Naive thymus-derived CD8-positive, alpha-beta T cell (primary cell): Measurements from ENCODE around the gene ZNF780B. TPM values are rescaled to one million over a fixed set of nuclear protein-coding genes. Genes with fewer than 3 reads are reported as not detected.
A peak's percentile ranks its signal among the peaks of the same experiment; 100 is the strongest.
"Not testable (repeated sequence)": the region's sequence is repeated elsewhere in the genome, so short reads cannot be mapped to it uniquely, and the experiment has no call there.

Source experiments
- ATAC-seq, 2 donors: fragments of 150-1000 bp; cut with Tn5 transposase in 1 of 2; sonication (Bioruptor Pico), chemical (Tn5 transposase) in 1 of 2; 1 replicate in 1 of 2; 2 replicates in 1 of 2; pipeline ENCODE4 v1.10.0; 2021; ENCODE audit warnings: mild to moderate bottlenecking in 2 of 2, moderate library complexity in 2 of 2
- POLR2A ChIA-PET: fragments of 350-600 bp; sonication (Branson Sonifier 250); formaldehyde crosslinking; loops from one replicate; lab custom pipeline; 2021; ENCODE audit warnings: antibody characterized with exemption; lab: Charles Lee
- DNase-seq, 10 donors: peaks; one replicate each; pipeline versions ENCODE4 v3.0.0 to v3.0.0-alpha.2; 2020 to 2022
- H3K27ac Mint-ChIP-seq, 10 donors: one replicate each; pipeline ENCODE4 v1.8.0; 2020 to 2022; ENCODE audit warnings: mild to moderate bottlenecking in 10 of 10, mixed read lengths in 10 of 10, moderate library complexity in 4 of 10, inconsistent platforms in 1 of 10
- H3K27me3 Mint-ChIP-seq, 5 donors: one replicate each; pipeline ENCODE4 v1.8.0; 2021 to 2022; ENCODE audit warnings: mixed read lengths in 5 of 5
- H3K36me3 Mint-ChIP-seq, 3 donors: one replicate each; pipeline ENCODE4 v1.8.0; 2020 to 2022; ENCODE audit warnings: mixed read lengths in 3 of 3, mild to moderate bottlenecking in 2 of 3, inconsistent platforms in 1 of 3
- H3K4me1 Mint-ChIP-seq, 4 donors: one replicate each; pipeline ENCODE4 v1.8.0; 2021 to 2022; ENCODE audit warnings: mixed read lengths in 4 of 4
- H3K4me3 Mint-ChIP-seq, 10 donors: one replicate each; pipeline ENCODE4 v1.8.0; 2020 to 2022; ENCODE audit warnings: mild to moderate bottlenecking in 10 of 10, mixed read lengths in 10 of 10, moderate library complexity in 6 of 10, inconsistent platforms in 1 of 10
- H3K9me3 Mint-ChIP-seq, 9 donors: one replicate each; pipeline ENCODE4 v1.8.0; 2020 to 2022; ENCODE audit warnings: mixed read lengths in 9 of 9, mild to moderate bottlenecking in 3 of 9, inconsistent platforms in 1 of 9, moderate library complexity in 1 of 9
- polyA plus RNA-seq, 3 donors: library from polyadenylated mRNA; unstranded; fragments of 300-500 nt; fragmentation: Illumina TruSeq; gene quantifications; one replicate each; pipeline ENCODE4 v1.2.3, GENCODE V29; 2021
- total RNA-seq, 8 experiments: library from RNA in 2 of 8; stranded (reverse) in 2 of 8; gene quantifications; one replicate each; pipeline ENCODE4 v1.2.3 and lab custom pipeline; 2021 to 2026

The ZNF780B gene
- total and polyA plus RNA-seq, 5 experiments from 2014 or later = 13.3 to 70.8 (median 18.4) TPM

- H3K36me3 Mint-ChIP-seq = peaks cover 61 to 84% (median 77%) of the 10 kb centered on the region in 3 donors
- H3K4me3 Mint-ChIP-seq = no peak overlapping the region
- DNase-seq (no peak), ATAC-seq (no peak)
- POLR2A ChIA-PET = no interaction called here
- H3K9me3 Mint-ChIP-seq = peaks cover 24 to 45% (median 40%) of the 10 kb centered on the region in 9 donors
- H3K27ac Mint-ChIP-seq = no peak overlapping the region
- peaks cover 2 to 19% (median 9%) of the 10 kb centered on the region in 4 donors for H3K4me1 Mint-ChIP-seq
- no peaks in the 10 kb centered on the region for H3K27me3 Mint-ChIP-seq
Measured at GRCh38 chr19:40081411-40081810, 25.4 kb upstream of the ZNF780B start.

GRCh38 chr19:40080289-40080688, 24.3 kb upstream of the ZNF780B start:
- Mint-ChIP-seq H3K27ac (no peak overlapping the region), H3K36me3 (peaks cover 72 to 95% (median 88%) of the 10 kb centered on the region in 3 donors), H3K27me3 (no peaks in the 10 kb centered on the region), H3K4me1 (peaks cover 2 to 19% (median 9%) of the 10 kb centered on the region in 4 donors), H3K9me3 (peaks cover 26 to 56% (median 46%) of the 10 kb centered on the region in 9 donors), H3K4me3 (no peak overlapping the region)
- POLR2A ChIA-PET = no interaction called here
- no peak for DNase-seq
- ATAC-seq = no peak

- Mint-ChIP-seq H3K27ac (peak overlapping the region in 2 of 10 donors; percentile 9 to 49), H3K36me3 (peaks cover 83 to 98% (median 95%) of the 10 kb centered on the region in 3 donors), H3K27me3 (no peaks in the 10 kb centered on the region), H3K4me3 (no peak overlapping the region), H3K4me1 (peaks cover 2 to 19% (median 7%) of the 10 kb centered on the region in 4 donors), H3K9me3 (peaks cover 26 to 76% (median 55%) of the 10 kb centered on the region in 9 donors)
- ATAC-seq (no peak), DNase-seq (no peak)
- POLR2A ChIA-PET = no interaction called here
Measured at GRCh38 chr19:40078377-40078776, 22.3 kb upstream of the ZNF780B start.

- Mint-ChIP-seq H3K27ac (no peak overlapping the region), H3K36me3 (peaks cover 27 to 57% (median 38%) of the 10 kb centered on the region in 3 donors), H3K4me1 (no peaks in the 10 kb centered on the region), H3K9me3 (peaks cover 6 to 47% (median 20%) of the 10 kb centered on the region in 9 donors), H3K4me3 (no peak overlapping the region), H3K27me3 (no peaks in the 10 kb centered on the region)
- no peak for DNase-seq
- POLR2A ChIA-PET = no interaction called here
- no peak for ATAC-seq
Measured at GRCh38 chr19:40070058-40070457, 14.0 kb upstream of the ZNF780B start.

- Mint-ChIP-seq H3K36me3 (peaks cover 2 to 30% (median 11%) of the 10 kb centered on the region in 3 donors), H3K9me3 (peaks cover 10 to 48% (median 33%) of the 10 kb centered on the region in 9 donors), H3K4me1 (peaks cover 13 to 23% (median 22%) of the 10 kb centered on the region in 4 donors), H3K27ac (no peak overlapping the region), H3K27me3 (peaks cover 0 to 12% (median 5%) of the 10 kb centered on the region in 5 donors), H3K4me3 (no peak overlapping the region)
- ATAC-seq = no peak
- DNase-seq = no peak
- POLR2A ChIA-PET = no interaction called here
Measured at GRCh38 chr19:40059624-40060023, 3.6 kb upstream of the ZNF780B start.

- Mint-ChIP-seq H3K36me3 (peaks cover 12 to 33% (median 22%) of the 10 kb centered on the region in 3 donors), H3K27me3 (peaks cover 0 to 12% (median 5%) of the 10 kb centered on the region in 5 donors), H3K9me3 (peaks cover 8 to 34% (median 21%) of the 10 kb centered on the region in 9 donors), H3K4me1 (peaks cover 32 to 48% (median 46%) of the 10 kb centered on the region in 4 donors), H3K27ac (peak overlapping the region in 2 of 10 donors; percentile 95 to 99), H3K4me3 (peak overlapping the region in 9 of 10 donors; percentile 97 to 100 (median 99))
- no peak for DNase-seq
- no peak for ATAC-seq
- POLR2A ChIA-PET = interaction anchor here (2.8 kb wide), 1 partner anchor 34 kb away, joined by 18 read pairs; the partner anchor contains the start of gene ZNF780A
Measured at GRCh38 chr19:40057166-40057565, 1.1 kb upstream of the ZNF780B start.

- POLR2A ChIA-PET = interaction anchor here (0.6 to 2.8 kb wide), 5 partner anchors 34 to 715 kb away, joined by 3 to 18 read pairs (median 3); partner anchors contain the start of genes ZNF546 and ZNF780A
- H3K4me1 Mint-ChIP-seq = peaks cover 32 to 52% (median 50%) of the 10 kb centered on the region in 4 donors
- ATAC-seq = no peak
- peaks cover 16 to 30% (median 28%) of the 10 kb centered on the region in 3 donors for H3K36me3 Mint-ChIP-seq
- peak overlapping the region; percentile 95 to 99 (median 99) for H3K27ac Mint-ChIP-seq
- peak overlapping the region; percentile 97 to 100 (median 99) for H3K4me3 Mint-ChIP-seq
- DNase-seq = no peak
- H3K9me3 Mint-ChIP-seq = peaks cover 10 to 31% (median 20%) of the 10 kb centered on the region in 9 donors
- H3K27me3 Mint-ChIP-seq = peaks cover 0 to 12% (median 5%) of the 10 kb centered on the region in 5 donors
Measured at GRCh38 chr19:40056505-40056904, 474 bp upstream of the ZNF780B start.

GRCh38 chr19:40055049-40055448, 982 bp downstream of the ZNF780B start:
- peak overlapping the region in 8 of 10 donors; percentile 37 to 99 (median 99) for H3K27ac Mint-ChIP-seq
- H3K36me3 Mint-ChIP-seq = peaks cover 26 to 41% (median 30%) of the 10 kb centered on the region in 3 donors
- H3K4me3 Mint-ChIP-seq = peak overlapping the region; percentile 97 to 100 (median 99)
- peaks cover 0 to 12% (median 5%) of the 10 kb centered on the region in 5 donors for H3K27me3 Mint-ChIP-seq
- ATAC-seq (no peak), DNase-seq (no peak)
- H3K9me3 Mint-ChIP-seq = peaks cover 15 to 31% (median 19%) of the 10 kb centered on the region in 9 donors
- H3K4me1 Mint-ChIP-seq = peaks cover 34 to 58% (median 57%) of the 10 kb centered on the region in 4 donors
- POLR2A ChIA-PET = interaction anchor here (1.9 to 2.8 kb wide), 2 partner anchors 36 to 58 kb away, joined by 9 to 18 read pairs; partner anchors contain the start of genes ZNF546 and ZNF780A

GRCh38 chr19:40054632-40055031, 1.4 kb downstream of the ZNF780B start:
- Mint-ChIP-seq H3K4me3 (peak overlapping the region; percentile 97 to 100 (median 99)), H3K27ac (peak overlapping the region in 7 of 10 donors; percentile 37 to 76 (median 55)), H3K36me3 (peaks cover 28 to 45% (median 29%) of the 10 kb centered on the region in 3 donors), H3K9me3 (peaks cover 11 to 26% (median 17%) of the 10 kb centered on the region in 9 donors), H3K4me1 (peaks cover 34 to 59% (median 57%) of the 10 kb centered on the region in 4 donors), H3K27me3 (peaks cover 0 to 8% (median 2%) of the 10 kb centered on the region in 5 donors)
- DNase-seq (no peak), ATAC-seq (no peak)
- POLR2A ChIA-PET = interaction anchor here (2.8 kb wide), 1 partner anchor 36 kb away, joined by 18 read pairs; the partner anchor contains the start of gene ZNF780A

GRCh38 chr19:40053491-40053890, 2.5 kb downstream of the ZNF780B start:
- POLR2A ChIA-PET = no interaction called here
- Mint-ChIP-seq H3K4me3 (peak overlapping the region; percentile 5 to 100 (median 63)), H3K4me1 (peaks cover 39 to 64% (median 57%) of the 10 kb centered on the region in 4 donors), H3K27me3 (no peaks in the 10 kb centered on the region), H3K9me3 (peaks cover 2 to 19% (median 13%) of the 10 kb centered on the region in 9 donors), H3K27ac (peak overlapping the region in 1 of 10 donors; percentile 65), H3K36me3 (peaks cover 24 to 50% (median 36%) of the 10 kb centered on the region in 3 donors)
- DNase-seq = no peak
- ATAC-seq = no peak

GRCh38 chr19:40041718-40042117, 14.3 kb downstream of the ZNF780B start:
- H3K4me3 Mint-ChIP-seq, H3K27me3 Mint-ChIP-seq, POLR2A ChIA-PET, H3K4me1 Mint-ChIP-seq, ATAC-seq, H3K27ac Mint-ChIP-seq, DNase-seq: not testable (repeated sequence)
- peaks cover 18 to 68% (median 34%) of the 10 kb centered on the region in 9 donors for H3K9me3 Mint-ChIP-seq
- H3K36me3 Mint-ChIP-seq = peaks cover 35 to 50% (median 35%) of the 10 kb centered on the region in 3 donors

- Mint-ChIP-seq H3K36me3 (peaks cover 0 to 36% (median 30%) of the 10 kb centered on the region in 3 donors), H3K9me3 (peaks cover 0 to 70% (median 36%) of the 10 kb centered on the region in 9 donors)
- ATAC-seq, H3K4me3 Mint-ChIP-seq, DNase-seq, H3K4me1 Mint-ChIP-seq, H3K27me3 Mint-ChIP-seq, H3K27ac Mint-ChIP-seq, POLR2A ChIA-PET: not testable (repeated sequence)
Measured at GRCh38 chr19:40038047-40038446, 18.0 kb downstream of the ZNF780B start.

- no peaks in the 10 kb centered on the region for H3K27me3 Mint-ChIP-seq
- ATAC-seq (no peak), DNase-seq (no peak)
- H3K36me3 Mint-ChIP-seq = peaks cover 0 to 40% (median 31%) of the 10 kb centered on the region in 3 donors
- no peak overlapping the region for H3K4me3 Mint-ChIP-seq
- no peak overlapping the region for H3K27ac Mint-ChIP-seq
- no peaks in the 10 kb centered on the region for H3K4me1 Mint-ChIP-seq
- POLR2A ChIA-PET = interaction anchor here (0.5 kb wide), 1 partner anchor 301 kb away, joined by 3 read pairs; no protein-coding TSS in a partner anchor
- peaks cover 0 to 76% (median 46%) of the 10 kb centered on the region in 9 donors for H3K9me3 Mint-ChIP-seq
Measured at GRCh38 chr19:40035996-40036395, 20.0 kb downstream of the ZNF780B start.
